HG03066 (cell line): ENCODE results near the gene ARHGAP19.

ENCODE experiments used
- ATAC-seq: cut with Tn5 transposase; IDR thresholded peaks from one replicate; pipeline ENCODE4 v1.9.1; 2021; ENCODE audit warnings: low read depth; ENCODE audit not compliant: unreplicated experiment

The ARHGAP19 gene

GRCh38 chr10:97234400-97234799 lies 58.0 kb downstream of the ARHGAP19 start:
- no peak for ATAC-seq

DNA sequence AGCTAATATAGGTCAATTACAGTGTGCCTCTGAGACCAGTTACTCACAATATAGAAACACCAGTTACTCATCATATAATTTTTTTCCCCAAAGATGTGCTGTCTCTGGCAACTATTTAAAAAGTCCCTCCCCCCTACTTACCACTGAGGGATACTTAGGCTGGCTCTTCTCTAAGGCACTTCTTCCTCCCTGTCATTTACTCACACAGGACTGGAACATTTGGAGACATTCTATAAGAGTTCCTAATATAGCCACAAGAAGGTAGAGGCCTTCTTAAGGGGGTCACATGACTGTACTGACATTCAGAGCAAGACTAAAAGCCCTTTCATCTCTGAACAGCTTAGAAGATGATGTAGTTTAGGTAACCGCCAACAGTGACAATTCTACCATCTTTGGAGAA lies 62.3 kb downstream of the ARHGAP19 start:
- ATAC-seq, result no peak

- ATAC-seq, result no peak
These were observed 63.0 kb downstream of the ARHGAP19 start for GRCh38 chr10:97229322-97230015.

DNA sequence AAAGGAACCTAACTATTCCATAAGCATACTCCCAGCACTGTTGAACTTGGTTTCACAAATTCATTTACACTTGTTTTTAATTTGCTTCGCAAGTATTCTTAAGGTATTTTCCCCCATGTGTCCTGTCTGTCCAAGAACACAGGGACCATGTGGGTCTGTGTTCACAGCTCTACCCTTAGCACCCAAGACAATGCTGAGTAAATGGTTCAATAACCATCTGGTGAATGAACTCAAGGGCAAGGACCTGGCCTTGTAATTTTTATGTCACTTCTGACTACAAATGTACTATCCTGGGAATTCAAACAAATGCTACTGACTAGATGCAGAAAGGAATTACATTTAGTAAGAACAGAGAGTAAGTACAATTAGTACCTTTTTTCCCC lies 63.7 kb downstream of the ARHGAP19 start:
- no peak for ATAC-seq

GRCh38 chr10:97228130-97228774 lies 64.2 kb downstream of the ARHGAP19 start:
- ATAC-seq, result no peak

DNA sequence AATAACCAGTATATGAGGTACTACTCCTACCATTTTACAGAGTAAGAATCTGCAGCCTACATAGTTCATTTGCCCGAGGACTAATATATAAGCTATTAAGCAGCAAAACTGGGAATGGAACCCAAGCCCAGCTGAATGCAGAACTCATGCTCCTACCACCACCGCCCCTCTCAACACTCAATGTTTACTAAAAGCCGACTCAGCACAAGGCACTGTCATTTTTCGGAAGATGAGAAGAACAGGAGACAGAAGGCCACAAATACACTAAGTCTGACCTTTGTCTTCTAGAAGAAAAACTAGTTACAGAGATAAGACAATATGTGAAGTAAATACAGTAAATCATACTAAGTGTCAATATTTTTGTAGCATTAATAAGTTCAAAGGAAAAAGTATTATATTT lies 66.0 kb downstream of the ARHGAP19 start:
- ATAC-seq, result no peak

GRCh38 chr10:97224483-97225435 lies 67.7 kb downstream of the ARHGAP19 start:
- ATAC-seq, result no peak

GRCh38 chr10:97222326-97222961 lies 70.0 kb downstream of the ARHGAP19 start:
- no peak for ATAC-seq

DNA sequence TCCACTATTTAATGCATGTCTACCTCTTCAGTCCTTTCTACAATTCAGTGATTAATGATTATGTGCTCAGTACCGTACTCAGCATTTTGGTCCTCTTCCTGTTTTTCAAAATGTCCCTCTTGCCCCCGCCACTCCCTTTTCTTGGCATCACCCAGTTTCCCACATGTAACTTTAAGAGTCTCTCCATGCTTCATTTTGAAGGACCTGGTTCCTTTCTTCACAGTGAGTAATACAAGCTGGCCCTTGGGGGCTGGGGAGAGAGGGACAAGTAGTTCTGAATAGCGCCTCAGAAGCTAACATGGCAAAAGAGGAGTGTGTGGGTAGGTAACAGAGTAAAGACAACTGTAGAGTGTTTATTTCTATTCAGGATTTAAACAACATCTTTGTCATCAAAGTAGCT lies 72.1 kb downstream of the ARHGAP19 start:
- no peak for ATAC-seq

DNA sequence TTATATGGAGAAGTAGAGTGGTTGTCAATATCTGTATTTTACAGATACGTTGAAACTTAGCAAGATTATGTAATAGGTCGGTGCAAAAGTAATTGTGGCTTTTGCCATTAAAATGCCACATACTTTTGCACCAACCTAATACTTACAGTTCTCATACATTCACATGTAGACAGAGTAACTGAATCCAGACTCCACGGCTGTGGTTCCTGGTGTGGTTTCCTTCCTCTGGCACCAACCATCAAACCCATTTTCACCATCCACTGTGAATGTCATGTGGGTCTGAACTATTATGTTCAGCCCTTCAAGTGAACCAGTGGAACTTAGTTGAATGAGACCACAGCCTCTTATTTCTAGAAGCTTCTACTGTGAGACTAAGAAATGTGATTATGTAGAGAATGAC lies 75.1 kb downstream of the ARHGAP19 start:
- no peak for ATAC-seq

DNA sequence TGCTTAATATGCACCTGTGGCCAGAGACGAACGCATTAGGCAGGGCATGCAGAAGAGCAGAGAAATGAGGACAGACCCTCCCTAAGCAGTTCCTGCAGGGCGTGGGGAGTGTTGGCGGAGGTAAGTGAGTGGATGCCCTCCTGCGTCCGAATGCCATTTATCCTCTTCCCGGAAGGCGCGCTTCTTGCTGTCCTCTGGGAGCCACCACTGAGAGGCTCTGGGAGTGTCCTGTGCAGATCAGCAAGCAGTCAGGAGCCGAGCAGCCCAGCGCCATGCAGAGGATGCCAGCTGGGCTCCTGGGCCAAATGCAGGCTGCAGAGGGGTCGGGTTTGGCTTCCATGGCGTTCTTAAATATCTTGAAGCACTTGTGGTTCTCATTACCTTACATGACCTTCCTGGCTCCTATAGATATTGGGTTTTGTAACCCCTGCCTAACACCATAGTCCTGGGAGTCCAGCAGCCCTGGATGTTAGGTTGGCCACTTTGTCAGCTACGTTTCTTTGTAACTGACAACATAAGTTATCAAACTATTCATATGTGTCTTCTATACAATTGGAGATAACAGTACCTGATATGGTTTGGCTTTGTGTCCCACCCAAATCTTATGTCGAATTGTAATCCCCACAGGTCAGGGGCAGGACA lies 76.7 kb downstream of the ARHGAP19 start:
- ATAC-seq, result no peak

DNA sequence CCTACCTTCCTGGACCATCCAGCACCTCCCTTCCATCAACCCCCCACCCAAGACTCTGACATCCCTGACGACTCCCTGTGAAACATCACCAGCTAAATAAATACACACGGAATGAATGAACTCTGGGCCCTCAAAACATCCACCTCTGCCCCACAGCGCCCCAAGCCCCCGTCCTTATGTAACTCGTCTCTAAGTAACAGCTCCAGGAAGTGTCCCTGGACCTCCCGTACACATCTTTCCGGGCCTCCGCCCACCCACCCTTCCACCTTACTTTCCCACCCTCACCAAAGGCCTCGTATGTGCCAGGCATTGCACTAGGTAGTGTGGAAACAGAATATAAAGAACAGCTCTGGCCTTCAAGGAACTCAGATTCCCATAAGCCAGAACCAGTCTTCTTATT lies 79.0 kb downstream of the ARHGAP19 start:
- no peak for ATAC-seq

GRCh38 chr10:97211229-97211628 lies 81.2 kb downstream of the ARHGAP19 start:
- ATAC-seq, result no peak

GRCh38 chr10:97210543-97210960 lies 81.9 kb downstream of the ARHGAP19 start:
- ATAC-seq, result no peak

GRCh38 chr10:97207756-97208346 lies 84.6 kb downstream of the ARHGAP19 start:
- no peak for ATAC-seq

DNA sequence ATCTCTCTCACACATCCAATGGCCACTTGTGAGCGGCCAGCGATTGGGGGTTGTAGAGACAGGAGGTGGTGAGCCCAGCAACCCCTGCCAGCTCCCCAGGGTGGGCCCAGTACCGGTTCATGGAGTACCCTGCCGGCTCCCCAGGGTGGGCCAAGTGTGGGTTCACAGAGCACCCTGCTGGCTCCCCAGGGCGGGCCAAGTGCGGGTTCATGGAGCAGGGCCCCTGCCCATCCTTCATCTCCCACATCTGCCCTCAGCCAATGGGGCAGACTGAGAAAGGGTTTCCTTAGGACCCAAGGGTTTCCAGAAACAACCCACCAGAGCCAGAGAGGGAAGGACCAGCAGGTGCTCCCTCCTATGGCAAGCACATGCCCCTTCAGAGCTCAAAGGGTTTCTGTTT lies 85.3 kb downstream of the ARHGAP19 start:
- no peak for ATAC-seq

- no peak for ATAC-seq
These were observed 87.4 kb downstream of the ARHGAP19 start for GRCh38 chr10:97204826-97205679.

- ATAC-seq, result no peak
These were observed 89.2 kb downstream of the ARHGAP19 start for GRCh38 chr10:97203220-97203619.

- ATAC-seq, result no peak
These were observed 91.8 kb downstream of the ARHGAP19 start for GRCh38 chr10:97200616-97201015.
